ENCODE data around the gene UBAC2. TPM values are rescaled to one million over a fixed set of nuclear protein-coding genes. Genes with fewer than 3 reads are reported as not detected.

Gene UBAC2
- total and polyA plus RNA-seq, 4 experiments from 2014 or later, result 88.4 to 161 (median 101) TPM

DNA sequence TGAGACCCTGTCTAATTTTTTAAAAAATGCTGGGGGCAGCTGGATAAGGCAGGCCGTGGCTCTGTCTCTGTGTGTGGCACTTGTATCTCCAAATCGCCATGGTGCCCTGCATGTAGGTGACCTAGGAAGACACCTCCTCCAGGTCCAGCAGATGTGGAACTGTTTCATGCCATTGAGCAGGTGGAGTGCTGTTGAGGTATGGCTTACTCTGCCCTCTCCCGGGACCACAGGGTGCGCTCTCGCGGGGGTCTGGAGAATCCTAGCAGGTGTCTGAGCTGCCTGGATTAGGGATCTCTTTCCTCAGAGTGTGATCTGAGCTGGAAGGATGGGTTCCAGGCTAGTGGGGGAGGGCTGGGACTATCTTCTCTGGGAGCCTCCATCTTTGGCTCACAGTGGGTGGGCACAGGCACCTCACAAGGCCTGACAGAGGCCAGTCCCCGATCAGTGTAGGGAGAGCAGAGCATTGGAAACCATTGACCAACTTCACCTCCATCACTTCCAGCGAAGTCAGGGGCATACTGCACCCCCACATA, 233.0 kb downstream of the UBAC2 start:
- ChIA-PET POLR2A (ENCODE audit: partially characterized antibody) (interaction anchor here (0.6 to 5.7 kb wide), 27 partner anchors 8 to 385 kb away, joined by 3 to 152 read pairs (median 6); partner anchors contain the start of genes GPR183 and UBAC2), CTCF (ENCODE audit: partially characterized antibody) (interaction anchor here (2.3 to 12.8 kb wide), 7 partner anchors 13 to 163 kb away, joined by 7 to 564 read pairs (median 122); partner anchors contain the start of gene GPR183)
- H3K4me3 Mint-ChIP-seq, result peak overlapping the region; percentile 52 to 91 (median 82)
- peaks cover 57% of the 10 kb centered on the region for H3K4me1 ChIP-seq (ENCODE audit: insufficient read depth, low read length)
- peak overlapping the region; percentile 79 for H3K27ac ChIP-seq (ENCODE audit: low read depth, low read length)
- H3K27ac Mint-ChIP-seq, result peak overlapping the region; percentile 90 to 100 (median 97)
- H3K36me3 Mint-ChIP-seq, result no peaks in the 10 kb centered on the region
- DNase-seq, result no peak
- peaks cover 0 to 2% (median 0%) of the 10 kb centered on the region in 8 donors for H3K9me3 Mint-ChIP-seq
- no peaks in the 10 kb centered on the region for H3K27me3 ChIP-seq (ENCODE audit: insufficient read depth, low read length)
- no peaks in the 10 kb centered on the region for H3K36me3 ChIP-seq (ENCODE audit: insufficient read depth, low read length)
- peaks cover 43 to 67% (median 58%) of the 10 kb centered on the region in 4 donors for H3K4me1 Mint-ChIP-seq
- H3K27me3 Mint-ChIP-seq, result no peaks in the 10 kb centered on the region
- no peaks in the 10 kb centered on the region for H3K9me3 ChIP-seq (ENCODE audit: control insufficient read depth in 1 of 2, low read length in 2 of 2)
- peak overlapping the region in 1 of 2 donors; percentile 18 for H3K4me3 ChIP-seq (ENCODE audit: low read length in 2 of 2)
- intact Hi-C loops (cut with micrococcal nuclease), result loop anchor here (1.0 kb wide), 1 partner anchor 13 kb away; no protein-coding TSS in a partner anchor

DNA sequence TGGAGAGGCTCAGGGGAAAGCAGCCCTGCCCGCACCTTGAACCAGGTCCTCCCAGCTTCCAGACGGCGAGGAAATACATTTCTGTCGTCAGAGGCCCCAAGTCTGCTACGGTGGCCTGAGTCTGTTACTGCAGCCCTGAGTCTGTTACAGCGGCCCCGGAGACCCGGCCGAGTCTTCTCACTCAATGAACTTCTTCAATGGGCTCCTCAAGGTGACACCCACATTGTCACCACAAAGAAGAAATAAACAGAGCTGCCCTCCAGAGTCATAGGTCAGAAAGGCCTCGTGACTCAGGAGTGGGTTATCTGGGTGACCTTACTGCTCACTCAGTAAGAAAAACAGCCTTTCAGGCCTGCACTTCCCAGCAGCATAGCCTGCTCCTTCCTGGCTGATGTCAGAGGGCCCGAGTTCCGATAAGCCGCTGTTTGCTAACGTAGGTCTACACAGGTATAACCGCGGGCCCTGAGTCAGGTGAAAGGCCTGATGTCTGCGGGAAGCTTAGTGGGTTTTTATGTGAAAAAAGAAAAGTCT, 233.7 kb downstream of the UBAC2 start:
- Histone ChIP-seq H3K9me3 (ENCODE audit: control insufficient read depth in 1 of 2, low read length in 2 of 2) (no peaks in the 10 kb centered on the region), H3K36me3 (ENCODE audit: insufficient read depth, low read length) (no peaks in the 10 kb centered on the region), H3K4me1 (ENCODE audit: insufficient read depth, low read length) (peaks cover 57% of the 10 kb centered on the region), H3K27me3 (ENCODE audit: insufficient read depth, low read length) (no peaks in the 10 kb centered on the region), H3K4me3 (ENCODE audit: low read length in 2 of 2) (peak overlapping the region in 1 of 2 donors; percentile 18), H3K27ac (ENCODE audit: low read depth, low read length) (peak overlapping the region; percentile 79)
- Mint-ChIP-seq H3K27ac (peak overlapping the region; percentile 90 to 100 (median 97)), H3K9me3 (peaks cover 0 to 2% (median 0%) of the 10 kb centered on the region in 8 donors), H3K36me3 (no peaks in the 10 kb centered on the region), H3K27me3 (no peaks in the 10 kb centered on the region), H3K4me3 (peak overlapping the region; percentile 52 to 91 (median 76)), H3K4me1 (peaks cover 43 to 67% (median 58%) of the 10 kb centered on the region in 4 donors)
- ChIA-PET POLR2A (ENCODE audit: partially characterized antibody) (interaction anchor here (0.7 to 5.7 kb wide), 34 partner anchors 8 to 234 kb away, joined by 3 to 152 read pairs (median 4); partner anchors contain the start of genes GPR183, TM9SF2 and UBAC2), CTCF (ENCODE audit: partially characterized antibody) (interaction anchor here (0.7 to 12.8 kb wide), 14 partner anchors 13 to 257 kb away, joined by 3 to 564 read pairs (median 19); partner anchors contain the start of gene GPR183)
- intact Hi-C loops (cut with micrococcal nuclease), result loop anchor here (1.0 kb wide), 1 partner anchor 14 kb away; no protein-coding TSS in a partner anchor
- peak; percentile 84 to 96 (median 87) for DNase-seq

DNA sequence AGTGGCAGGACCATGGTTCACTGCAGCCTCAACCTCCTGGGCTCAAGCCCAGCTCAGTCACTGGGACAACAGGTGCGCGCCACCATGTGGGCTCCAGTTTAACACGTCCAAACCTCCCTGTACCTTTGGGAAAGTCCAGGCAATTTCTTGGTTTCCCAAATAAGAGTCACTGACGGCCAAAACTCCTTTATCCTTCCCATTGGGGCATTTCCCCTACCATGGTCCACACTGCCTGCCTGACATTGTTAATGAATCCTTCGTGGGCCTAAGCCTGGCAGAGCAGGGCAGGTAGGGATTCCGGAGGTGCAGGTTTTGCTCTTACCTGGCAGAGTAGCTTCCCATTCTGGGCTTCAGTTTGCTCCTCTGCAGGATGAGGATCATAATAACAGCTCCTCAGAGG, 234.5 kb downstream of the UBAC2 start:
- intact Hi-C loops (cut with micrococcal nuclease), result no loop called here
- Histone ChIP-seq H3K4me1 (ENCODE audit: insufficient read depth, low read length) (peaks cover 57% of the 10 kb centered on the region), H3K36me3 (ENCODE audit: insufficient read depth, low read length) (no peaks in the 10 kb centered on the region), H3K27ac (ENCODE audit: low read depth, low read length) (peak overlapping the region; percentile 79), H3K27me3 (ENCODE audit: insufficient read depth, low read length) (no peaks in the 10 kb centered on the region), H3K4me3 (ENCODE audit: low read length in 2 of 2) (no peak overlapping the region), H3K9me3 (ENCODE audit: control insufficient read depth in 1 of 2, low read length in 2 of 2) (no peaks in the 10 kb centered on the region)
- Mint-ChIP-seq H3K9me3 (peaks cover 0 to 2% (median 0%) of the 10 kb centered on the region in 8 donors), H3K36me3 (no peaks in the 10 kb centered on the region), H3K27ac (peak overlapping the region; percentile 90 to 100 (median 95)), H3K4me1 (peaks cover 43 to 67% (median 58%) of the 10 kb centered on the region in 4 donors), H3K4me3 (peak overlapping the region in 5 of 8 donors; percentile 5 to 73 (median 29)), H3K27me3 (peaks cover 0 to 3% of the 10 kb centered on the region in 2 donors)
- ChIA-PET POLR2A (ENCODE audit: partially characterized antibody) (interaction anchor here (0.6 to 5.7 kb wide), 33 partner anchors 9 to 216 kb away, joined by 3 to 152 read pairs (median 5); partner anchors contain the start of genes GPR18, GPR183 and TM9SF2), CTCF (ENCODE audit: partially characterized antibody) (interaction anchor here (0.7 to 12.8 kb wide), 32 partner anchors 14 to 262 kb away, joined by 3 to 564 read pairs (median 10); partner anchors contain the start of gene GPR183)
- no peak for DNase-seq

DNA sequence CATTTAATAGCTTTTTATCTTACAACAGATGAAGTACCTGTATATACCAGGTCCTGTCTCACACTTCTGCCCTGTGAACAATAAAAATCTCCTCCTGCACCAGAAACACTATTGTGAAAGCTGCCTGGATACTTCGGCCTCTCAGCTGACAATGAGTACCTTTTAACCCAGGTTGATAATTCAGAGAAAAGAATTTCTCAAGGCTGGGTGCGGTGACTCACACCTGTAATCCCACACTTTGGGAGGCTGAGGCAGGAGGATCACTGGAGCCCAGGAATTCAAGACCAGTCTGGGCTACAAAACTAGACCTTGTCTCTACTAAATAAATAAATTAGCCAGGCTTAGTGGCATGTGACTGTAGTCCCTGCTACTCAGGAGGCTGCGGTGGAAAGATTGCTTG, 235.3 kb downstream of the UBAC2 start:
- ChIA-PET CTCF (ENCODE audit: partially characterized antibody) (interaction anchor here (0.7 to 12.8 kb wide), 44 partner anchors 11 to 262 kb away, joined by 3 to 564 read pairs (median 8); partner anchors contain the start of gene GPR183), POLR2A (ENCODE audit: partially characterized antibody) (interaction anchor here (0.7 to 5.7 kb wide), 21 partner anchors 10 to 172 kb away, joined by 3 to 152 read pairs (median 7); partner anchors contain the start of genes CLYBL and GPR183)
- H3K4me1 Mint-ChIP-seq, result peaks cover 43 to 64% (median 57%) of the 10 kb centered on the region in 4 donors
- Histone ChIP-seq H3K4me1 (ENCODE audit: insufficient read depth, low read length) (peaks cover 57% of the 10 kb centered on the region), H3K36me3 (ENCODE audit: insufficient read depth, low read length) (no peaks in the 10 kb centered on the region), H3K4me3 (ENCODE audit: low read length in 2 of 2) (no peak overlapping the region), H3K9me3 (ENCODE audit: control insufficient read depth in 1 of 2, low read length in 2 of 2) (no peaks in the 10 kb centered on the region), H3K27ac (ENCODE audit: low read depth, low read length) (peak overlapping the region; percentile 79), H3K27me3 (ENCODE audit: insufficient read depth, low read length) (no peaks in the 10 kb centered on the region)
- peaks cover 0 to 3% of the 10 kb centered on the region in 2 donors for H3K27me3 Mint-ChIP-seq
- H3K27ac Mint-ChIP-seq, result peak overlapping the region; percentile 90 to 100 (median 95)
- no peaks in the 10 kb centered on the region for H3K36me3 Mint-ChIP-seq
- H3K9me3 Mint-ChIP-seq, result peaks cover 0 to 2% (median 0%) of the 10 kb centered on the region in 8 donors
- intact Hi-C loops (cut with micrococcal nuclease), result loop anchor here (2.0 kb wide), 1 partner anchor 239 kb away; no protein-coding TSS in a partner anchor
- DNase-seq, result no peak
- peak overlapping the region in 2 of 8 donors; percentile 2 to 30 for H3K4me3 Mint-ChIP-seq

Small RNAs within 50 kb of the gene (microRNA-seq; reads per million reads assigned to microRNA genes)
- gene MIR623 (ENCODE audit: borderline microRNAs expressed, borderline number of aligned reads, borderline replicate concordance), result not detected

Other genes starting within 250 kb of the UBAC2 start
- 100 to 1,000 TPM; 194 to 197 TPM for gene DOCK9, start 222.8 kb upstream of the UBAC2 start, total RNA-seq
- 10 to 100 TPM in 1 of 2 donors, 1 to 10 TPM in 1; 6.3 to 44.0 TPM for gene DOCK9, start 222.8 kb upstream of the UBAC2 start, polyA plus RNA-seq
- 10 to 100 TPM; 21.5 to 22.8 TPM for gene GPR18, start 57.5 kb downstream of the UBAC2 start, total RNA-seq
- gene GPR18, start 57.5 kb downstream of the UBAC2 start, polyA plus RNA-seq, result 10 to 100 TPM; 23.1 to 29.5 TPM
- gene GPR183, start 106.5 kb downstream of the UBAC2 start, total RNA-seq, result 100 to 1,000 TPM; 203 to 204 TPM
- 100 to 1,000 TPM; 563 to 954 TPM for gene GPR183, start 106.5 kb downstream of the UBAC2 start, polyA plus RNA-seq

Measured in CD4-positive, alpha-beta memory T cell (primary cell).